ENCODE measurements around the gene TTC27.

Gene TTC27

DNA sequence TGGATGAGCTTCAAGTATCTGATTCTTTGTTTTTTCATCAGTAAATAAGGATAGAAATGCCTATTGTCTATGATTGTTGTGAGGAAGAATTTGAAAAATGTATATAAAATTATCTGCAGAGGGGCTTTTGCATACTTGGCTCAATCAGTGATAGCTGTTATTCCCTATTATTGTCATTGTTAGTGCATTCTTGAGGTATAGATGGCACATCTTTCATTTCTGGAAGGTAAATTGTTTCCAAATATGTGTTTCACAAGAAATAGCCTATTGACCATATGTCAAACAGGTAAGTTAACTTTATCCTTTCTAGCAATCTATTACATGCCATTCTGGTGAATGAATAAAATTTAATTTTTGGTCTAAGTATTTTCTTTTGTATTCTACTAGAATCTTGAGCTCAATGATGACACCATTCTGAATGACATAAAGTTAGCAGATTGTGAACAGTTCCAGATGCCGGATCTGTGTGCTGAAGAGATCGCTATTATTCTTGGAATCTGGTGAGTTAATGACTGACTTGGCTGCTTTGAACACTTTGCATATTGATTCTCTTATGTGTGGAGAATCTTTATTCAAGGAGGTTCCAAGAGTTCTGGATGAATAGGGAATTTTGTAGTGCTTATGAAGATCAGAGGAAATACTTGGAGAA, 44.2 kb downstream of the TTC27 start:
- no peak for DNase-seq

DNA sequence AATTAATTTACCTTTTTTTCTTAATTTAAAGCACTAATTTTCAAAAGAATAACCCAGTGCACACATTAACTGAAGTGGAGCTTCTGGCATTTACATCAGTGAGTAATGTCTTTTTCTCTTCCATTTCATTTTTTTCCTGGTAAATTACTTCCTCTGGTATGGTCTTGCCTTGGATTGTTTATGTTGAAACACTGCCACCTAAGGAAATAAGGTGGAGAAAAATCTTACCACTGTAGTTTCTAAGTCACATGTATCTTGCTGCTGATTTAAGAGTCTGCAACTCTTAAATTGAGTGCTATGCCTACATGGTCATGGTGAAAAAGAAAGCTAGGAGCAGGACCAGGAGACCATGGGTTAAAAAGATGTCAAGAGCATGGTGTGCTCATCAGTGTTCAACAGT, 51.0 kb downstream of the TTC27 start:
- DNase-seq = no peak

DNA sequence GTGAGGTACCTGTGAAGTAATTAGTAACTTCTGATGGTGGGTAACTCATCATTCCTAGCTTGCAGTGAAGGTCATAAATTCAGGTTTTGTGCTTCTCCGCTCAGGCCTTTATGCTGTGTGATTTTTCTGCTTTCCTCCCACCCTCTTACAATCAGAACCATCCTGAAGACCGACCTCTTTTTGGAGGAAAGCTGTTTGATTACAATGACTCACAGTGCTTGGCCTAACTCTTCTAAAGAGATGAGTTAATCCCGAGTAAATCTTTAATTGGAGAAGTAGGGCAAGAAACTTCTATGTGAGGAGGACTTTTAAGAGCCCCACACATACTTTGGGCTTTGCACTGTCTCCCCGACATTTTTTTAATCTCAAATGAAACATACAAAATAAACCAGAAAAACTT, 53.1 kb downstream of the TTC27 start:
- no peak for DNase-seq

DNA sequence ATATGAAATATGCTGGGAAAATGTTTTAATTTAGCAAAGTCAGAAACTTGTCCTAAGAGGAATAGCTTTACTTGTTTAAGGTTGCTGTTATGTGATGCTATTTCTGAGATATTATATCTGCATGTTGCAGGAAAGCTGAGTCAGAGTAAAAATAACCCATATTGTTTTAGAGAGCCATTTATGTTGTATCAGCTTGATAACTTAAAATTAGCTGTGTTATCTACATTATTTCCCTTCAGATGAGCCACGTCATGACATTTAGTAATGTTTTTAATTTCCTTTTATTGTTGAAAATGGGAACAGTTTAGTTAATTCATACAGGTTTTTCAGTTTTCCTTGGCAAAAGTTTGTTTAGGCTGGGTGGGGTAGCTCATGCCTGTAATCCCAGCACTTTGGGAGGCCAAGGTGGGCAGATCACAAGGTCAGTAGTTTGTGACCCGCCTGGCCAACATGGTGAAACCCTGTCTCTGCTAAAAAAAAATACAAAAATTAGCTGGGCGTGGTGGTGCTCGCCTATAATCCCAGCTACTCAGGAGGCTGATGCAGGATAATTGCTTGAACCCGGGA, 55.8 kb downstream of the TTC27 start:
- DNase-seq = no peak

DNA sequence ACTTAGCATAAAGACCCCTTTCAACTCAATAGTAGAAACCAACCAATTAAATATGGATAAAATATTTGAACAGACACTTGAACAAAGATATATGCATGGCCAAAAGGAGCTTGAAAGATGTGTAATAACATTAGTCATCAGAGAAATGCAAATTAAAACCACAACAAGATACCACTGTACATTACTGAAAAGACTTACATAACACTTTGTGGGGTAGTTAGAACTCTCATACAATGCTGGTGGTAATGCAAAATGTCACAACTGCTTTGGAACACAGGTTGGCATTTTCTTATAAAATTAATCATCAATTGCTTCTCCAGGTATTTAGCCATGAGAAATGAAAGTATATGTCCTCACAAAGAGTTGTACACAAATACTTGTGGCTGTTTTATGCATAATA, 60.7 kb downstream of the TTC27 start:
- DNase-seq = peak; percentile 25

DNA sequence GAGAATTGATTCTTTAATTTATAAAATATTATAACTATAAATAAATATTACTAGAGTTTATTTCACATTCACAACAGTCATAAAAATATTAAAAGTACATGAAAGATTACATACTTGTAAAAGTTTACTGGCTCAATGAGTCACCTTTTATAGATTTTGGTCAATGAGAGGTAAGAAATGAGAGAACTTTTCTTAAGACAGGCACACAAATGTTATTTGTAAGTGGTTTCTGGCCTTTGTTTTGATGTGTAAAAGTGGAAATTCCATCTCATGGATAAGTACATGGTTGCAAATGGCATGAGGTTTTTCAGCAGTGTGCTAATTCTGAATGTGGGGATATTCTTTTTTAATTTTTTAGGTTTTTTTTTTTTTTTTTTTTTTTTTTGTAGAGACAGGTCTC, 63.8 kb downstream of the TTC27 start:
- DNase-seq = no peak

DNA sequence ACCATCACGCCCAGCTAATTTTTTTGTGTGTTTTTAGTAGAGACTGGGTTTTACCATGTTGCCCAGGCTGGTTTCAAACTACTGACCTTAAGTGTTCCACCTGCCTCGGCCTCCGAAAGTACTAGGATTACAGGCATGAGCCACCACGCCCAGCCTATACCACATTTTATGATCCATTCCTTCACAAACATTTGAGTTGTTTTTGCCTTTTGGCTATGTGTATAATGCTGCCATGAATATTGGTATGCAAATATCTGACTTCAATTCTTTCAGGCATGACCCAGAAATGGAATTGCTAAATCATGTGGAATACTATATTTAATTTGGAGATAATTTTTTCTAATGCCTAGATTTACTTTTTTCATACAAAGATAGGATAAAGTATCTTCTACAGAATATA, 68.6 kb downstream of the TTC27 start:
- DNase-seq = no peak

DNA sequence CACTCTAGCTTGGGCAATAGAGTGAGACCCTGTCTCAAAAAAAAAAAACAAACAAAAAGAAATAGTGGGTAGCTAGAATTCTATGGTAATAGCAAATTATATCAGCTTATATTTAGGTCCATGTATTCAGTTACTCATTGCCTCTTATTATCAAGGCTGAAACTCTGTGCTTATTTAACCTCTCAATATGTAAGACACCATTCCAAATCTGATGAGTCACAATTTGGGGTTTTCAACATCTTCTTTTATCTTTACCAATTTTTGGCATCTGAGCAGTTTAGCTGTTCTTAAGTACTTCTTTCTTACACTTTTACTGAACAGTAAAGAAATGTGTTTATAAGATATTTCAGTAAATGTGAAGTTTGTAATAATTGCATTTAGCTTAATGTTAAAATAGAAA, 69.3 kb downstream of the TTC27 start:
- no peak for DNase-seq

DNA sequence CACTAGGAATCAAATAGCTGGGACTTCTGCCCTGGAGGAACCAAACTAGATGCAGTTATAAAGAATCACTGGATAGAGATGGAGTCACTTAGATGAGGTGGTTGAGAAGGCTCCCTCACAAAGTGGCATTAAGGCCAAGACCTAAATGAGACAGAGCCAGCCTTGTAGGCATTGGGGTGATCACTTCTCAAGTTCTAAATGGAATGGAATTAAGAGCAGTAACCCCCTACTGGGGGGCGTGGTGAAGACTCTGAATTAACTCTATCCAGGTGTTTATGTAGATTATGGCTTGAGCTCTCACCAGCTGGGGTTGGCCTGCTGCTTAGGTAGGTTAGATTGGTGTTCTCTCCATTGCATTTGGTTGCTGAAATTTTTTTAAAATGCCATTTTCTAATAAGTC, 71.3 kb downstream of the TTC27 start:
- no peak for DNase-seq

DNA sequence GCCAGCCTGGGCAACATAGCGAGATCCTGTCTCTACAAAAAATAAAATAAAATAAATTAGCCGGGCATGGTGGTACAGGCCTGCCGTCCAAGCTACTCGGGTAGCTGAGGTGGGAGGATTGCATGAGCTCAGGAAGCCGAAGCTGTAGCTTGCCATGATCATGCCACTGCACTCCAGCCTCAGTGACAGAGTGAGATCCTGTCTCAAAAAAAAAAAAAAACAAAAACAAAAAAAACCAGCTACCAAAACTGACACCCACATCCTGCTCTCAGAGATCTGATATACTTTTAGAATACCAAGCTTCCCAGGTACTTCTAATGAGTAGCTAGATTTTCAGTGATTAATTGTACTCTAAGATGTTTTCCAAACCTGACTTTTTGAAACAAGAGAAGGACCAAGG, 74.0 kb downstream of the TTC27 start:
- peak; percentile 6 for DNase-seq

DNA sequence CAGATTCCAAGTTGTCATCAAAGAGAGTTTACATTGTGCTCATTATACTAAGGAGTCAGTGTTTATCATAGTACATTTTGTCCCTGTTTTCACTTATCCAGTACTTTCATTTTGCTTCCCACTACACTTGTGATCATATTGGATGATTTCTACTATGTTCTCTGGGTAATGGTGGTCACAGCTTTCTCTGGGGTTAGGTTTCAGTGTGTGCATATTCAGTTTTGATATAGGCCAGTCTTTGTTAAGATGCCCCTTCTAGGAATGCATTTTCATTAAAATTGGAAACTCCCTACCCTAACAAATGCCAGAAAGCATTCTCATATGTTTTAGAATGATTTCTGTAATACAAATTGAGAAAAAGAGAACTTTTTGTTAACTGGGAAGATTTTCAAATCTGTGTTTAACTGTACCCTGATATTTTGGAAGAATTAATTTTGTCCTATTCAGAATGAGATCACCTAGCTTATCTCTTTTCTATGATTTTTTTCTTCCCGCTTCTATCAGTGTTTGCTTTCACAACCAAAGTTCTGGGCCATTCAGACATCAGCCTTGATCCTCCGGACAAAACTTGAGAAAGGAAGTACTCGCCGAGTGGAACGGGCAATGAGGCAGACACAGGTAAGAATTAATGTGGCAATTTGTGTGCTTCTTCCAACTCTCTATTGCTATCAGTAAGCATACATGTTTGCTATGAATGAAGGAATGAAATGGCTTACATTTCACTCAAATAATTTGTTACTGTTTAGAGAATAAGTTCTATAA, 74.6 kb downstream of the TTC27 start:
- DNase-seq = no peak

DNA sequence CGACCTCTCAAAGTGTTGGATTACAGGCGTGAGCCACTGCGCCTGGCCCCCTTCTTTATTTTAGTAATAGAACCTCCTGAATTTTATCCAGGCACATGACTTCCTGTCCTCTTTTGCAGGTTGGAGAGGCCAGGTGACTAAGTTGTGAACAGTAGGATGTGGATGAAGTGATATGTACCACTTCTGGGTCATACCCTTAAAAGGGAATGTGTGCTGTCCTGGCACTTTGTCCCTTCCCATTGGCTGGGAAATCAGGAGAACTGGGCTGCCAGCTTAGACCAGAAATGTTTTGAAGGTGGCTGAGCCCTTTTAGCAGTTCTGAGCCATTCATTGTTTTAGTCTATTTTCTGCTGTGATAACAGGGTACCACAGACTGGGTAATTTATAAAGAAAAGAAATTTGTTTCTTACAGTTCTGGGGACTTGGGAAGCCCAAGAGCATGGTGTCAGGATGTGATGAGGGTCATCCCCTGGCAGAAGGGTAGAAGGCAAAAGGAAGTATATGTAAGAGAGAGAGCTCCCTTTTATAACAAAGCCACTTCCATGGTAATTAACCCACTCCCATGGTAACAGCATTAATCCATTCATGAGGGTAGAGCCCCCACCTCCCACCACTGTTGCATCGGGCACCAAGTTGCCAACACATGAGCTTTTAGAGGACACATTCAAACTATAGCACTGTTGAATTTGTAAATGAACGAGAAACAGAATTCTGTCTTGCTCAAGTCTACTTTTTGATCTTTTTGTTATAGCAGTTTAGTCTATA, 79.1 kb downstream of the TTC27 start:
- DNase-seq = no peak

DNA sequence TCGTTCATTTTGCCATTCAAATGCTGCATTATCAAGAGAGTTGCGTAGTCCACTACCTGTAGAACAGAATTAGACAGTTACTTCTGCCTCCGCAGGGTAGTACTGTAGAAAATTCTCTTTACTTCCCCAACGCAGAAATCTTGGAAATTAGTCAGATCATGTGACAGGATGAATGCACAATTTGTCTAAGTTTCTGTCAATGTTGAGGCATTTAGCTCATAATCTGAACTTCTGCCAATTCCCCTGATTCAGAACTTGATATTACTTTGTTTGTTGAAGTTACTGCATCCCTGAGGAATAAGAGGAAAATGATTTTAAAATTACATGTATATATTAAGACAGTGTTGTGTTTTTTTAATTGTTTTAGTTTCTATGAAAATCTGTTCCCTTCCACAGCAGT, 83.4 kb downstream of the TTC27 start:
- DNase-seq = no peak

DNA sequence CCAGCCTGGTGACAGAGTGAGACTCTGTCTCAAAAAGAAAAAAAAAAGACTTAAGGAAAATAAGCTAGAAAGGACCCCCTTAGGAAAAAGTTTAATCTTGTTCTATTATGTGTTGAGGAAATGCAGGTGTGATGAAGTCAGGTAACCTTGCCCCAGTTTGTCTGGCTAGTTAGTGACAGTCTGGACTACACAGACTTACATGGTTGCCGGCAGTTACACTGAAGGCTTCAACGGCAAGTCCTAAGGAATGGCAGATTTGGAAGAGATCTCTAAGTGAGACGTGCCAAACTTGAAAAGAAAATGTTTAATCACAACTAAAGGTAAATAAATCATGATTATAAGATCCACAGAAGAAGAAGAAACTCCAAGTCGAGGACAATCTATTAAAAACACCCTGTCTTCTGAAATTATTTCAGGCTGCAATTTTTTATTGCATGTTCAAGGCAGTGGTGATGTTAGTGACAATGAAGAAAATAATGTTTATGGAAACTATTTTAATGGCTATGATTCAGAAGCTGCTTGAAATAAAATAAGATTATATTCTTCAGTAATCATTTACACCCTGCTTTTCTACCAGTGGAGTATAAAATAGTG, 84.2 kb downstream of the TTC27 start:
- DNase-seq = no peak

DNA sequence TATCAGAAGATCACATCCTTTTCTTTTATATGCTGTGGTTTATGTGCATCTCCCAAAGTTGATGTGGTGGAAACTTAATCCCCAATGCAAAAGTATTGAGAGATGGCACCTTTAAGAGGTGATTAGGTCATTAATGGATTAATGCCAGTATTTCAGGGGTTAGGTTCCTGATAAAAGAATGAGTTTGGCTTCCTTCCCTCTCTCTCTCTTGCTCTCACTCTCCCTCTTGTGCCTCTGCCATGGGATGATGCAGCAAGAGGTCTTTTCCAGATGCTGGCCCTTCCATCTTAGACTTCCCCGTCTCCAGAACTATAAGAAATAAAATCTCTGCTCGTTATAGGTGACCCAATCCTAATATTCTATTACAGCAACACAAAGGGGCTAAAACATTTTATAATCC, 85.0 kb downstream of the TTC27 start:
- DNase-seq = no peak

DNA sequence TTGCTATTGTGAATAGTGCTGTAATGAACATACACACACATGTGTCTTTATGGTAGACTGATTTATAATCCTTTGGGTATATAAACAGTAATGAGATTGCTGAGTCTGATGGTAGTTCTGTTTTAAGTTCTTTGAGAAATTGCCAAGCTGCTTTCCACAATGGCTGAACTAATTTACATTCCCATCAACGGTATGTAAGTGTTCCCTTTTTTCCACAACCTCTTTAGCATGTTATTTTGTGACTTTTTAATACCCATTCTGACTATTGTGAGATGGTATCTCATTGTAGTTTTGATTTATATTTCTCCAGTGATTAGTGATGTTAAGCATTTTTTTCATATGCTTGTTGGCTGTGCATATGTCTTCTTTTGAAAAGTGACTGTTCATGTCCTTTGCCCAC, 86.7 kb downstream of the TTC27 start:
- DNase-seq = no peak

DNA sequence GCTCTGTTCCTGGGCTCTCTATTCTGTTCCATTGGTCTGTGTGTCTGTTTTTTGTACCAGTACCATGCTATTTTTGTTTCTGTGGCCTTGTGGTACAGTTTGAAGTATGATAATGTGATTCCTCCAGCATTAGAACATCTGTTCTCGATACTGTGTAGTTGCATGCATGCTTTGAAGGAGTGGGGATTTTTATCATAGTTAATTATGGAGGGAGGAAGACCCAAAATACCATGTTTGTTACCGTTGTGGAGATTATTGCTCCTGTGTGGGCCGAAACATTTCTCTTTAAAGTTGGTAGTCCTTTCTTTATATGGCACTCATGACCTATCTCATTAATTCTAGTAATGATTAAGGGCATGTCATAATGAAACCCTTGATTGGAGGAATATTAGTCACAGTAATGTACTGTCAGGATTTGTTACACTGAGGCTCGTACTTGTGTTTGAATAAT, 87.6 kb downstream of the TTC27 start:
- peak; percentile 47 for DNase-seq

DNA sequence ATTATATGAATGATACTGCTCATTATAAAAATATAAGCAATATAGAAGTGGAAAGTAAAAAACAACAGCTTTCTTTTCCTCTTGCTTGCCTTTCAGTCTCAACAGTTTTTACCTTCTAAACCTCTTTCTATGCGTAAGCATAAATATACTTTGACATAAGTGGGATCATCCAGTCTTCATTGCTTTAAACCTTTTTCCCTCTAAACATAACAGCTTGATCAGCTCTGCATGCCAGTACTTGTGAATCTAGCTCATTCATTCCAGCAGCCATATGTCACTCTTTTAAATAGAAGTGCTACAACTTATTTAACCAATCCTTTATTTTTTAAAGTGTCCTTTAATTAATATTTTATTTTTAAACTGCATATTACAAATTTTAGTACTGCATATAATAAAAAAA, 88.1 kb downstream of the TTC27 start:
- no peak for DNase-seq

DNA sequence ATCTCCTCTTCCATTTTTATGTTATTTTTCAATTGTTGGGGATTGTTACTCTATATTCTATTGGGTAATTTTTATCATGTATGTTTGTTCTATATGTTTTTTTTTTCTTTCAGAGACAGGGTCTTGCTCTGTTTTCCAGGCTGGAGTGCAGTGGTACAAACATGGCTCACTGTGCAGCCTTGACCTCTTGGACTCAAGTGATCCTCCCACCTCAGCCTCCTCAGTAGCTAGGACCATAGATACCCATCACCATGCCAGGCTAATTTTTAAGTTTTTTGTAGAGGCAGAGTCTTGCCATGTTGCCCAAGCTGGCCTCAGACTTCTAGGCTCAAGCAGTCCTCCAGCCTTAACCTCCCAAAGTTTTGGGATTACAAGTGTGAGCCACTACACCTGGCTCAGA, 88.7 kb downstream of the TTC27 start:
- DNase-seq = no peak

DNA sequence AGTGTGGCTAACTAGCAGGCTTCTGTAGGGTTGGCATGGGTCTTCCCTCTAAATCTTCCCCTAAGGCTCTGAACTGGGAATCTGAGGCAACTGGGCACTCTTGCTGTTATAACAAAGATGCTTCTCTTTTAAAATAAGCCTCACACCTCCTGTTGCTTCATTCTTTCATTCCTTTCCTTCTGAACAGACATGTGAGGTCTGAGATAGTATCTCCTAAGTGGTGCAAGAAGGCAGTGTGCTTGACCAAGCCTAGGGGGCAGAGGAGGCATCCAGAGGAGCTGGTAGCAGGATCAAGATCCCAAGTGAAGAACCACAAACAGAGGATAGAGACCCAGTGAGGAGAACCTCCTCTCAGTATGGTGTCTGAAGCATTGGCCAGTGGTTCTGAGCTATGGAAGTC, 90.9 kb downstream of the TTC27 start:
- DNase-seq = no peak

DNA sequence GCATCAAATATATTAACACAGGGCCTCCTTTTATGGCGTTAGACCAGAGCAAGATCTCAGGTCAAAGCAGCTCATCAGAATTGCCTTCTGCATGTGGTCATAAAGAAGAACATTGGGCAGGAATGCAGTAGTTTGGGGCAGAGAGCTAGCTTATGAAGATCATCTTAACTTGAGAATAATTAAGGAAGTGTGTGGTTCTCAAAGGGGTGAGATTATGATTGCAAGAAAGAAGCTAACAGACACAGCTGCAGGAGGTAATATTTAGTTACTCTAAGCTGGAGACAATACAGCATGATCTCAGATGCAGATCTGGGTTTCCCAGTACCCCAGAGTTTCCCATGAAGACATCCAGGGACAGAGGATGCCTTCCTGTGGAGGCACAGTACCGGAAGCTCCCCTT, 91.6 kb downstream of the TTC27 start:
- DNase-seq = no peak

DNA sequence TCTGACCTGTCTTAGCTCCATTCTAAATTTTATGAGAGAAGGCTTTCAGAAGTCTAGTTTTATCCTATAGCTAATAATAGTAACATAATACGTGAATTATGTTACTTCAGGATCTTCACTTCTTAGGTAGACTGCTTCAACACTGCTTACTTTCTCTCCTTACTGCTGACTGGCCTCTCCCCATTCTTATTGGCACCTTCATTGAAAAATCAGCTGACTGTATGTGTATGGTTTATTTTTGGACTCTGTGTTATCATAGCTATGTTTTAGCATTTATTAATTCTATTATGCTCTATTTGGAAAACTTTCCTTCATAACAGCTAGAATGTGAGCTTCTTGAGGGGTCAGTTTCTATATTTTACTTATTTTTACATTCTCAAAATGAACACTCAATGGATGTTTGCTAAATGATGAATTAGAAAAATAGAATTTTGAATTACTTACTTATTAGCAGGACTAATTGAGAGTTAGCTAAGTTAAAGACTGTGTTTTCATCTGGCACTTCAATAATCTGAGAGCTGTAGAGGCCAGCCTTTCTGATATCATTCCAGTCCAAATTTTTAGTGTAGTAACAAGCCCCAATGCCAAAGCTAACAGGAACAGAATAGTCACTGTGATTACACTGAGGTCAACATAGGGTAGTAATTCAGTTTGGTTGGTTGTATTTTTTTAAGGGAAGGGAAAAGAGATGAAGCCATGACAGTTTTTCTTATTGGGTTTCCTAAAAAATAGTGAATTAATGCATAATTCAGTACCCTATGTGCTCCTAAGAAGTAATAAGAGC, 92.3 kb downstream of the TTC27 start:
- no peak for DNase-seq

DNA sequence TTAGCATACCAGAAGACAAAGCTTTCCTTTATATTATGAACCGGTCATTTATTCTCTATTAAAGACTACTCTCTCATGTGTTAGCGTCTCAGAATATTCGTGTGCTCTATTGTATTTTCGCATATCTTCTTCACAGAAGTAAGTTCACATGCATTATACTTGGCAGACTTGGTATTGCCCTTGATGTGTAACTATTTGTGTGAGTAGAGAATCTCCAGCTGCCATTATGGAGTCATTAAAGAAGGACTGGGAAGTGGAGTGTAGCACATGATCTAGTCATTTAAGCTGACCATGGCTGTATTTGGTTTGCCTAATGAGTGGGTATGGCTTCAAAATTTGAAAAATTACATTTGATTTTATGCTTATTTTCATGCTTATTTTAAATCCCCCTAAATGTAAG, 92.9 kb downstream of the TTC27 start:
- no peak for DNase-seq
